IMR-90 (cell line): Measurements from ENCODE around the gene PSMA7. TPM values are rescaled to one million over a fixed set of nuclear protein-coding genes. Genes with fewer than 3 reads are reported as not detected.

Experiments used
- ATAC-seq: fragments of 200-7000 bp; cut with Tn5 transposase; 2 replicates; pipeline ENCODE4 v1.9.1; 2020; ENCODE audit warnings: low read depth, mild to moderate bottlenecking, moderate library complexity
- BruUV-seq: library from RNA; stranded (reverse); fragments of 400-500 nt; replicated peaks from 2 replicates; lab custom pipeline; 2021; lab: Mats Ljungman, UMichigan
- CTCF ChIA-PET: fragments of 300-600 bp; formaldehyde crosslinking; extraction: SDS; loops from one replicate; lab custom pipeline; 2021; ENCODE audit warnings: antibody characterized with exemption; lab: Yijun Ruan, JAX
- POLR2A ChIA-PET: fragments of 300-600 bp; sonication (Branson Sonifier 250); formaldehyde crosslinking; loops from one replicate; lab custom pipeline; 2022; ENCODE audit warnings: antibody characterized with exemption; ENCODE audit not compliant: unreplicated experiment; lab: Charles Lee
- DNase-seq: peaks from one replicate; pipeline ENCODE4 v3.0.0; 2013
- H2AFZ ChIP-seq: replicated peaks from 2 replicates; pipeline ENCODE3; 2013; ENCODE audit warnings: low read length, mild to moderate bottlenecking; ENCODE audit not compliant: poor library complexity
- H2AK5ac ChIP-seq: 2 replicates; pipeline ENCODE4 v1.6.1; 2013; ENCODE audit warnings: low read depth, low read length, inconsistent platforms
- H2AK9ac ChIP-seq: replicated peaks from 2 replicates; pipeline ENCODE3; 2013; ENCODE audit warnings: mild to moderate bottlenecking, low read depth, low read length, moderate library complexity; ENCODE audit not compliant: poor library complexity
- H2BK120ac ChIP-seq: 2 replicates; pipeline ENCODE4 v1.6.1; 2013; ENCODE audit warnings: low read depth, low read length, inconsistent platforms
- H2BK15ac ChIP-seq: 3 replicates; pipeline ENCODE4 v1.6.1; 2013; ENCODE audit warnings: low read depth, low read length, inconsistent platforms
- H2BK20ac ChIP-seq: 2 replicates; pipeline ENCODE4 v1.6.1; 2013; ENCODE audit warnings: low read depth, mild to moderate bottlenecking, inconsistent platforms, low read length, moderate library complexity
- H2BK5ac ChIP-seq: 2 replicates; pipeline ENCODE4 v1.6.1; 2013; ENCODE audit warnings: mild to moderate bottlenecking, low read depth, low read length, inconsistent platforms; ENCODE audit not compliant: poor library complexity, severe bottlenecking
- H3K14ac ChIP-seq: replicated peaks from 2 replicates; pipeline ENCODE4 v1.6.1; 2013; ENCODE audit warnings: low read depth, low read length, inconsistent platforms
- H3K18ac ChIP-seq: 2 replicates; pipeline ENCODE4 v1.6.1; 2013; ENCODE audit warnings: low read depth, low read length, control low read depth
- H3K23ac ChIP-seq: 2 replicates; pipeline ENCODE4 v1.6.1; 2013; ENCODE audit warnings: low read depth, low read length, inconsistent platforms
- H3K27ac ChIP-seq: 2 replicates; pipeline ENCODE4 v1.5.1; 2013; ENCODE audit warnings: mild to moderate bottlenecking, control low read depth, low read length; ENCODE audit not compliant: insufficient read depth
- H3K27me3 ChIP-seq: 2 replicates; pipeline ENCODE4 v1.6.1; 2013; ENCODE audit warnings: low read length; ENCODE audit not compliant: control insufficient read depth, insufficient read depth
- H3K36me3 ChIP-seq: 2 replicates; pipeline ENCODE4 v1.6.1; 2013; ENCODE audit warnings: low read length, mixed read lengths; ENCODE audit not compliant: control insufficient read depth, insufficient read depth
- H3K4ac ChIP-seq: 2 replicates; pipeline ENCODE4 v1.6.1; 2013; ENCODE audit warnings: low read depth, low read length, inconsistent platforms
- H3K4me1 ChIP-seq: 2 replicates; pipeline ENCODE4 v1.6.1; 2013; ENCODE audit warnings: low read length, mixed read lengths; ENCODE audit not compliant: control insufficient read depth, insufficient read depth
- H3K4me2 ChIP-seq: 2 replicates; pipeline ENCODE4 v1.6.1; 2013; ENCODE audit warnings: low read depth, mild to moderate bottlenecking, control low read depth, low read length, moderate library complexity
- H3K4me3 ChIP-seq: 2 replicates; pipeline ENCODE4 v1.5.1; 2013; ENCODE audit warnings: low read depth, mild to moderate bottlenecking, control low read depth, low read length, moderate library complexity; ENCODE audit not compliant: insufficient read depth
- H3K56ac ChIP-seq: 2 replicates; pipeline ENCODE4 v1.6.1; 2013; ENCODE audit warnings: low read length, inconsistent platforms; ENCODE audit not compliant: insufficient read depth; ENCODE audit errors: extremely low read depth
- H3K79me1 ChIP-seq, 2 experiments: 2 replicates each; pipeline ENCODE4 v1.6.1; 2013; ENCODE audit warnings: low read length in 2 of 2, inconsistent platforms in 1 of 2, low read depth in 1 of 2
- H3K9ac ChIP-seq: 2 replicates; pipeline ENCODE4 v1.6.1; 2013; ENCODE audit warnings: low read depth, low read length, control low read depth
- H3K9me1 ChIP-seq: 2 replicates; pipeline ENCODE4 v1.6.1; 2013; ENCODE audit warnings: low read length, inconsistent platforms; ENCODE audit not compliant: insufficient read depth
- H3K9me3 ChIP-seq: 2 replicates; pipeline ENCODE4 v1.6.1; 2013; ENCODE audit warnings: low read length; ENCODE audit not compliant: control insufficient read depth, insufficient read depth
- H4K20me1 ChIP-seq: 2 replicates; pipeline ENCODE4 v1.6.1; 2013; ENCODE audit warnings: low read length, inconsistent platforms; ENCODE audit not compliant: insufficient read depth
- H4K5ac ChIP-seq: 2 replicates; pipeline ENCODE4 v1.6.1; 2013; ENCODE audit warnings: mild to moderate bottlenecking, low read depth, low read length, control low read depth
- H4K8ac ChIP-seq, 2 experiments: 2 replicates each; pipeline ENCODE4 v1.6.1; 2013; ENCODE audit warnings: low read depth in 2 of 2, low read length in 2 of 2, control low read depth in 1 of 2, inconsistent platforms in 1 of 2
- H4K91ac ChIP-seq: 2 replicates; pipeline ENCODE4 v1.6.1; 2013; ENCODE audit warnings: low read depth, low read length, inconsistent platforms; ENCODE audit not compliant: insufficient read depth
- BHLHE40 ChIP-seq: fragments of 150-350 bp; IDR thresholded peaks from 2 replicates; pipeline ENCODE4 v1.6.1; 2016; ENCODE audit warnings: mild to moderate bottlenecking, low read depth, low read length
- CEBPB ChIP-seq: IDR thresholded peaks from 2 replicates; pipeline ENCODE4 v1.6.1; 2012; ENCODE audit warnings: low read depth, low read length, improper control_type of control experiment
- CHD1 ChIP-seq: IDR thresholded peaks from 2 replicates; pipeline ENCODE4 v1.6.1; 2012; ENCODE audit warnings: low read depth, low read length, improper control_type of control experiment
- CTCF ChIP-seq: conservative IDR thresholded peaks from 2 replicates; pipeline ENCODE4 v1.5.1; 2012; ENCODE audit warnings: mild to moderate bottlenecking, low read depth, low read length, improper control_type of control experiment
- ELK1 ChIP-seq: fragments of 150-350 bp; IDR thresholded peaks from 2 replicates; pipeline ENCODE4 v1.6.1; 2016; ENCODE audit warnings: low read depth, mild to moderate bottlenecking, low read length, moderate library complexity, borderline replicate concordance
- FOS ChIP-seq: fragments of 150-350 bp; IDR thresholded peaks from 2 replicates; pipeline ENCODE4 v1.6.1; 2016; ENCODE audit warnings: low read depth, low read length
- MAFK ChIP-seq: IDR thresholded peaks from 2 replicates; pipeline ENCODE4 v1.6.1; 2012; ENCODE audit warnings: low read depth, low read length, improper control_type of control experiment
- MAZ ChIP-seq: IDR thresholded peaks from 2 replicates; pipeline ENCODE4 v1.6.1; 2012; ENCODE audit warnings: low read depth, mild to moderate bottlenecking, low read length, improper control_type of control experiment, moderate library complexity, borderline replicate concordance
- MXI1 ChIP-seq: IDR thresholded peaks from 2 replicates; pipeline ENCODE4 v1.6.1; 2012; ENCODE audit warnings: low read depth, mild to moderate bottlenecking, low read length, moderate library complexity, borderline replicate concordance
- NFE2L2 ChIP-seq: fragments of 150-350 bp; IDR thresholded peaks from 2 replicates; pipeline ENCODE4 v1.6.1; 2016; ENCODE audit warnings: low read depth, mild to moderate bottlenecking, low read length
- POLR2A ChIP-seq: IDR thresholded peaks from 2 replicates; pipeline ENCODE4 v1.6.1; 2012; ENCODE audit warnings: mild to moderate bottlenecking, low read depth, low read length
- RAD21 ChIP-seq: IDR thresholded peaks from 2 replicates; pipeline ENCODE4 v1.6.1; 2012; ENCODE audit warnings: low read length, improper control_type of control experiment
- RCOR1 ChIP-seq: IDR thresholded peaks from 2 replicates; pipeline ENCODE4 v1.6.1; 2012; ENCODE audit warnings: mild to moderate bottlenecking, low read length, improper control_type of control experiment; ENCODE audit not compliant: insufficient replicate concordance
- RFX5 ChIP-seq: IDR thresholded peaks from 2 replicates; pipeline ENCODE4 v1.8.0; 2012; ENCODE audit warnings: low read depth, mild to moderate bottlenecking, low read length, moderate library complexity
- SMC3 ChIP-seq: fragments of 150-350 bp; IDR thresholded peaks from 2 replicates; pipeline ENCODE4 v1.6.1; 2016; ENCODE audit warnings: low read depth, mild to moderate bottlenecking, antibody characterized with exemption, low read length, moderate library complexity
- USF2 ChIP-seq: fragments of 150-350 bp; IDR thresholded peaks from 2 replicates; pipeline ENCODE4 v1.6.1; 2017; ENCODE audit warnings: mild to moderate bottlenecking, antibody characterized with exemption, low read length, low read depth
- WGBS, 2 experiments: methylation state at CpG; one replicate each; pipeline versions ENCODE4 v1.1.5 to v1.1.7; 2013; ENCODE audit warnings: missing lambda C conversion rate in 2 of 2; ENCODE audit not compliant: insufficient read length in 1 of 2; ENCODE audit errors: extremely low coverage in 2 of 2; 5-methylcytosine and 5-hydroxymethylcytosine counted together
- dilution Hi-C: fragments of 300-500 bp; cut with HindIII; formaldehyde crosslinking; loops from one replicate; pipeline ENCODE4 v1.14.3; 2018; ENCODE audit warnings: low sequenced_read_pairs; ENCODE audit not compliant: unreplicated experiment
- in situ Hi-C: fragments of 300-500 bp; cut with MboI; formaldehyde crosslinking; loops from 3 replicates; pipeline ENCODE4 v1.14.3; 2019; ENCODE audit warnings: low sequenced_read_pairs, inconsistent platforms, mixed read lengths
- intact Hi-C: fragments of 100-400 bp; cut with micrococcal nuclease; formaldehyde crosslinking; loops from 2 replicates; pipeline ENCODE4 v1.10.0; 2022
- polyA plus RNA-seq, 3 experiments: library from polyadenylated mRNA; depleted of rRNA; stranded (reverse); fragments of >200 nt; gene quantifications; 2 replicates each; pipeline ENCODE4 v1.2.3, GENCODE V29; 2012; ENCODE audit warnings: low replicate concordance in 1 of 3
- total RNA-seq: library from RNA; depleted of rRNA; stranded (reverse); fragments of >200 nt; gene quantifications from 2 replicates; pipeline ENCODE4 v1.2.3, GENCODE V29; 2012

PSMA7 gene
- total and polyA plus RNA-seq, 2 of the 4 experiments (the other 2 are of a cell fraction): 417 to 458 TPM

- Histone ChIP-seq H3K18ac (no peak overlapping the region), H3K9ac (no peak overlapping the region), H3K9me3 (no peaks in the 10 kb centered on the region), H4K8ac (no peak overlapping the region), H3K4me1 (peaks cover 11% of the 10 kb centered on the region), H2BK15ac (no peak overlapping the region), H3K14ac (no peak overlapping the region), H3K56ac (no peak overlapping the region), H3K27ac (no peak overlapping the region), H3K4me3 (no peak overlapping the region), H2AFZ (no peak overlapping the region), H3K4me2 (no peak overlapping the region), H4K20me1 (peaks cover 87% of the 10 kb centered on the region), H3K27me3 (no peaks in the 10 kb centered on the region), H2AK9ac (no peak overlapping the region), H4K5ac (no peak overlapping the region), H3K4ac (no peak overlapping the region; the same call in 1 of the 2 replicates), H4K91ac (no peak overlapping the region), H3K23ac (no peak overlapping the region), H3K36me3 (peaks cover 15% of the 10 kb centered on the region), H2AK5ac (0 out of 2 replicates have a peak overlapping the region, but pooled peaks have one; percentile 15), H2BK20ac (no peak overlapping the region), H3K79me1 (peaks cover 22 to 92% of the 10 kb centered on the region in 2 experiments), H2BK5ac (no peak overlapping the region), H3K9me1 (peaks cover 43% of the 10 kb centered on the region), H2BK120ac (no peak overlapping the region)
- WGBS, 2 experiments: 96% methylated on average over 10 of the region's 20 CpGs; no CpG with 5 or more reads in 1 of the 2 experiments
- dilution Hi-C loops: no loop called here
- TF ChIP-seq RAD21 (no peak), MXI1 (no peak), CTCF (no peak), CEBPB (no peak), NFE2L2 (no peak), ELK1 (no peak), USF2 (no peak), POLR2A (no peak), BHLHE40 (no peak), FOS (no peak), MAFK (no peak), CHD1 (no peak), RCOR1 (no peak), RFX5 (no peak), SMC3 (no peak), MAZ (no peak)
- BruUV-seq: no TSS peak
- intact Hi-C loops: no loop called here
- POLR2A ChIA-PET: no interaction called here
- ATAC-seq (no peak), DNase-seq (no peak)
- in situ Hi-C loops: no loop called here
- CTCF ChIA-PET: no interaction called here
These were observed 5.7 kb upstream of the PSMA7 start for GRCh38 chr20:62148908-62149314.
